Measurements from ENCODE around the gene LPIN3. TPM values are rescaled to one million over a fixed set of nuclear protein-coding genes. Genes with fewer than 3 reads are reported as not detected.
"Not testable (repeated sequence)": the region's sequence is repeated elsewhere in the genome, so short reads cannot be mapped to it uniquely, and the experiment has no call there.

LPIN3 gene
- total RNA-seq (2014; rRNA removed; shearing (Covaris generic)): 0.07 and 0.31 TPM in 2 replicates
- 0.03 and 0.07 TPM in 2 replicates for polyA plus RNA-seq (2015; cell fraction: cytosol; rRNA removed)
- 3.4 and 5.6 TPM in 2 replicates for polyA plus RNA-seq (2015; cell fraction: nucleus; rRNA removed)

- DNase-seq (ENCODE audit: low read depth): peak; percentile 52
These were observed at the start of gene LPIN3 for GRCh38 chr20:41340327-41341055. Gene LPIN3 (plus strand): TSS chr20:41340821. CDS start chr20:41345804, 4,983 bp downstream.

GRCh38 chr20:41293269-41294037 is 47.2 kb upstream of the LPIN3 start:
- DNase-seq (ENCODE audit: low read depth): no peak

GRCh38 chr20:41299899-41300298 is 40.7 kb upstream of the LPIN3 start:
- no peak for DNase-seq (ENCODE audit: low read depth)

GRCh38 chr20:41300383-41300782 is 40.2 kb upstream of the LPIN3 start:
- no peak for DNase-seq (ENCODE audit: low read depth)

- no peak for DNase-seq (ENCODE audit: low read depth)
These were observed 39.7 kb upstream of the LPIN3 start for GRCh38 chr20:41300886-41301285.

GRCh38 chr20:41304002-41304401 is 36.6 kb upstream of the LPIN3 start:
- DNase-seq (ENCODE audit: low read depth): no peak

GRCh38 chr20:41304424-41305079 is 36.1 kb upstream of the LPIN3 start:
- DNase-seq (ENCODE audit: low read depth): peak; percentile 34

- no peak for DNase-seq (ENCODE audit: low read depth)
These were observed 34.4 kb upstream of the LPIN3 start for GRCh38 chr20:41306061-41306727.

GRCh38 chr20:41307021-41307420 is 33.6 kb upstream of the LPIN3 start:
- no peak for DNase-seq (ENCODE audit: low read depth)

GRCh38 chr20:41308290-41308711 is 32.3 kb upstream of the LPIN3 start:
- peak; percentile 89 for DNase-seq (ENCODE audit: low read depth)

GRCh38 chr20:41308726-41309413 is 31.8 kb upstream of the LPIN3 start:
- no peak for DNase-seq (ENCODE audit: low read depth)

- peak; percentile 95 for DNase-seq (ENCODE audit: low read depth)
These were observed 30.8 kb upstream of the LPIN3 start for GRCh38 chr20:41309817-41310216.

GRCh38 chr20:41312009-41312408 is 28.6 kb upstream of the LPIN3 start:
- DNase-seq (ENCODE audit: low read depth): not testable (repeated sequence)

GRCh38 chr20:41314386-41314785 is 26.2 kb upstream of the LPIN3 start:
- DNase-seq (ENCODE audit: low read depth): no peak

- DNase-seq (ENCODE audit: low read depth): no peak
These were observed 24.6 kb upstream of the LPIN3 start for GRCh38 chr20:41316051-41316450.

GRCh38 chr20:41316602-41317545 is 23.7 kb upstream of the LPIN3 start:
- DNase-seq (ENCODE audit: low read depth): peak; percentile 83

GRCh38 chr20:41317546-41318270 is 22.9 kb upstream of the LPIN3 start, which contains the start of gene ZHX3:
Gene ZHX3 (minus strand): TSS chr20:41317731. CDS start chr20:41204916, 112,815 bp downstream.
- DNase-seq (ENCODE audit: low read depth): peak; percentile 94

GRCh38 chr20:41318271-41318649 is 22.4 kb upstream of the LPIN3 start:
- no peak for DNase-seq (ENCODE audit: low read depth)

- DNase-seq (ENCODE audit: low read depth): no peak
These were observed 20.2 kb upstream of the LPIN3 start for GRCh38 chr20:41320441-41320840.

Measured in HT1080 (cell line).